HG02970 (cell line): ENCODE measurements around the gene ST3GAL3.
A peak's percentile ranks its signal among the peaks of the same experiment; 100 is the strongest.

ENCODE experiments used
- ATAC-seq: cut with Tn5 transposase; IDR thresholded peaks from one replicate; pipeline ENCODE4 v1.9.1; 2021; ENCODE audit warnings: mild to moderate bottlenecking, moderate library complexity, moderate number of reproducible peaks; ENCODE audit not compliant: unreplicated experiment, low FRiP score

The ST3GAL3 gene

DNA sequence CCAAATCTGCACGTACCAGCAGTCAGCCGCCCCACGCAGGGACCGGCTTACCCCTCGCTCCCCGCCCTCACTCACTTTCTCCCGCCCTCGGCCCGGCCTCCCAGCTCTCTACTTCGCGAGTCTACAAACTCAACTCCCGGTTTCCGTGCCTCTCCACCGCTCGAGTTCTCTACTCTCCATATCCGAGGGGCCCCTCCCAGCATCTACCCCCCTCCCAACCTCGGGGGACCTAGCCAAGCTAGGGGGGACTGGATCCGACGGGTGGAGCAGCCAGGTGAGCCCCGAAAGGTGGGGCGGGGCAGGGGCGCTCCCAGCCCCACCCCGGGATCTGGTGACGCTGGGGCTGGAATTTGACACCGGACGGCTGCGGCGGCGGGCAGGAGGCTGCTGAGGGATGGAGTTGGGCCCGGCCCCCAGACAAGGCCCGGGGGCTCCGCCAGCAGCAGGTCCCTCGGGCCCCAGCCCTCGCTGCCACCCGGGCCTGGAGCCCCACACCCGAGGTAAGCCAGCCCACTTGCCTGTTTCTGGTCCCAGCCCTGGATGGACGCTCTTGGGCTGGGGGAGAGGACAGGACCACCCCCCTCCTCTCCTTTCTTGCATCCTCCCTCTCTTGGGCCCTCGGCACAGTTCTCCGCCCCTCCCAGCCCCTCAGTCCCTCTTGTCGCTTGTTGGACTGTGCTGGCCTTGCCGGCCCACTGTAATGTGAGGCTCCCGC is 226.2 kb downstream of the ST3GAL3 start, which contains the start of gene ARTN:
TSS of gene ARTN (plus strand) at position 416 of the 715 bp plus-strand sequence. CDS start 1,856 bp downstream, outside the sequence.
- no peak for ATAC-seq

- no peak for ATAC-seq
Measured at GRCh38 chr1:43934101-43934985, 227.0 kb downstream of the ST3GAL3 start.

DNA sequence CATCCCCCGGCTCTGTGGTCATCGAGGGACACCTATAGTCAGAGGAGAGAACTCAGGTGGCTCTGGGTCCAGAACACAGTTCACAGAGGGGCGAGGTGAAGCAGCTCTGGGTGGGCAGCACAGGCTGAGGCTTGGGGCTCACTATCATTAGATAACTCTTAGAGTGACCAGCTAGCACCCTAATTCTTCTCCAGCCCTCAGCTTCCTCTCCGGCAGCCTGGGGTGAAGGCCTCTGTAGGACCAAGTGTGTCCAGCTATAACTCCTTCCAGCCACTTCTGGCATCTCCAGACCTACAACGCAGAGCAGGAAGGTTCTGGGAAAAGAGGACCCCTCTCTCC is 227.6 kb downstream of the ST3GAL3 start:
- ATAC-seq, result no peak

- ATAC-seq, result no peak
Measured at GRCh38 chr1:43935711-43936427, 228.5 kb downstream of the ST3GAL3 start.

DNA sequence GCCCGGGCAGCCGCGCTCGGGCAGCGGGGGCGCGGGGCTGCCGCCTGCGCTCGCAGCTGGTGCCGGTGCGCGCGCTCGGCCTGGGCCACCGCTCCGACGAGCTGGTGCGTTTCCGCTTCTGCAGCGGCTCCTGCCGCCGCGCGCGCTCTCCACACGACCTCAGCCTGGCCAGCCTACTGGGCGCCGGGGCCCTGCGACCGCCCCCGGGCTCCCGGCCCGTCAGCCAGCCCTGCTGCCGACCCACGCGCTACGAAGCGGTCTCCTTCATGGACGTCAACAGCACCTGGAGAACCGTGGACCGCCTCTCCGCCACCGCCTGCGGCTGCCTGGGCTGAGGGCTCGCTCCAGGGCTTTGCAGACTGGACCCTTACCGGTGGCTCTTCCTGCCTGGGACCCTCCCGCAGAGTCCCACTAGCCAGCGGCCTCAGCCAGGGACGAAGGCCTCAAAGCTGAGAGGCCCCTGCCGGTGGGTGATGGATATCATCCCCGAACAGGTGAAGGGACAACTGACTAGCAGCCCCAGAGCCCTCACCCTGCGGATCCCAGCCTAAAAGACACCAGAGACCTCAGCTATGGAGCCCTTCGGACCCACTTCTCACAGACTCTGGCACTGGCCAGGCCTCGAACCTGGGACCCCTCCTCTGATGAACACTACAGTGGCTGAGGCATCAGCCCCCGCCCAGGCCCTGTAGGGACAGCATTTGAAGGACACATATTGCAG is 229.3 kb downstream of the ST3GAL3 start:
- ATAC-seq, result no peak

DNA sequence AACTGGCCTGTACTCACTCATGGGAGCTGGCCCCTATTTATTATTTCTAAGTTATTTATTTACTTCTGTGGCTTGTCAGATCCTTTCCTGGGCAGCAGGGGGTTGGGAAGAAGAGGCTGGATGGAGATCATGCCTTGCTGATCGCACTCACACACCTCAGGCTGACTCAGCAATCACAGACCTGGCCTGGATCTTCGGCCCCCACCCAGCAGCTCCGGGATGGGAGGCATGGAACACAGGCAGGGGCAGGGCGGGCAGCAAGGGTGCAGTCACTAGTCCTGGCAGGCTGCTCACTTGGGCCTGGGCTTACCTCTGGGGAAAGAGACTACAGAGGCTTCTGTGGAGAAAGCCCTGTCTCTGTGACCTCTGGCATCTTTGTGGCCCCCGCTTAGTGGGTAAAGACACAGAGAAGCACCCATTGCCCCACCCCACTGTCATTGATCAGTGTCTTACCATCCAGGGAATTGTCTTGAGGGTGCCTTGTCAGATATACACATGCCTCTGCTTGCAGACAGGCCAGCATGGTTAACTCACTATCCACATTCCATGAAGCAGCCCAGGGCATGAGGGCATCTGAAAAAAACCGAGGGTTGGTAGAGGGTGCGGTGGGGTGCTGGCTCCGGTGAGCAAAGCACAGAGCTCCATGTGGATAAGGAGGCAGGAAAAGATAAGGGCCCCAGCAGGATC is 230.0 kb downstream of the ST3GAL3 start:
- no peak for ATAC-seq

DNA sequence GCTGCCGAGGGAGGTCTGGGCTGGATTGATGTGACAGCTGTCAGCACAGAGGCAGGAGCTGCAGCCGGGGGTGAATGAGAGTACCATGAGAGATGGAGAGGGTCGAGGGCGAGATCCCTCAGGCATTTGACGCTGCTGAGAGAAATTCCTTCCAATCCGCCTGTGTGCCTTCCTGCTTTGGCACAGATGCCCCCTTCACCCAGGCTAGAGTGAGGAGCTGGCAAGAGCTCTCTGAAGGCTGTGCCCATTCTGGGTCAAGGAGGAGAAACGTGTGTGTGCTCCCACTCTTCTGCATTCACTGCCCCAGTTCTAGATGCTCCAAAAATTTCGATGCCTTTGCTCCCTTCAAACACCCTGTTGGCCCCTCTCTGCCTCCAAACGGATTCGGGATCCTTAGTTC is 231.0 kb downstream of the ST3GAL3 start:
- ATAC-seq, result no peak

DNA sequence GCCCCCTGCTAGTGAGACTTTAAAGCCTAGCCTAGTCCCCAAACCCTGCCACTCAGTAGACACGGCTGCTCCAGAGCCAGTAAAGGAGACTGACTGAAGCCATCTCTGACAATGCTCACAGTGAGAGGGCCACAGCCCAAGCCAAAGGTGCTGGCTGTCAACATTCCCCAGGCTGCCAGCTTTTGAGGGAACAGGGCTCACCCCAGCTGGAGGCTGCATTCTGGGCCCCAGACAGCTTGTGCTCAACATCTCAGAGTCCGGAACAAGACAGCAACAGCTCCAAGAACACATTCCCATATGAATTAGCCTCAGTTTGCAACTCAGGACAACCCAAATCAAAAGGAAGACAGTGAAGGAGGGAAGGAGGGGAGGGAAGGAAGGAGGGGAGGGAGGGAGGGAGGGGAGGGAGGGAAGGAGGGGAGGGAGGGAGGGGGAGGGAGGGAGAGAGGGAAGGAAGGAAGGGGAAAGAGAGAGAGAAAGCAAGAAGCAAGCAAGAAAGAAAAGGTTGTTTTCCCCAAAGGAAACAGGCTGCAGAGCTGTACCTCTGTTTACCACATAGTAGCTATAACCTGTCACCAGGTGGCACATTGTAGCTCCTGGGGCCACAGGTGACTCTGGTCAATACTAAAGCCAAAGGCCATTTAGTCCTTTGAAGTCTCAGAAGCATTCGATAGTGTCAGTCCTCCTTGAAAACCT is 231.7 kb downstream of the ST3GAL3 start:
- ATAC-seq, result no peak

GRCh38 chr1:43942411-43942810 is 235.1 kb downstream of the ST3GAL3 start:
- ATAC-seq, result no peak

DNA sequence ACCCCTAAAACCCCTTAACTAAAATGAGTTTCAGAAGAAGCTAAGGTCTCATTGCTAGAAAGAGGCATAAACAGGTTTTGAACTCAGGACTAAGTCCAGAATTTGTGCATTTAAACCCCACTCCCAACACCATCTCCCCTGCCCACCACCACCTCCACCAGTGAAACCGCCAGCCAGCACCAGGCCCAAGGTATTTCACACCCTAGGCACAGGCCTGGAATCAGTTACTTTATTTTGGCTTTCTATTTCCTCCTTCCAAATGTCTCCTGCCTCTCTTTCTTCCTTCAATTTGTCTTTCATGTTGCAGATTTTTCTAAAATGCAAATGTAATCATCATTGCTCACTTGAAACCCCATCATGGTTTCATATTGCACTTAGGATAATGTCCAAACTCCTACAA is 237.5 kb downstream of the ST3GAL3 start:
- no peak for ATAC-seq

- ATAC-seq, result no peak
Measured at GRCh38 chr1:43945674-43946235, 238.4 kb downstream of the ST3GAL3 start.

DNA sequence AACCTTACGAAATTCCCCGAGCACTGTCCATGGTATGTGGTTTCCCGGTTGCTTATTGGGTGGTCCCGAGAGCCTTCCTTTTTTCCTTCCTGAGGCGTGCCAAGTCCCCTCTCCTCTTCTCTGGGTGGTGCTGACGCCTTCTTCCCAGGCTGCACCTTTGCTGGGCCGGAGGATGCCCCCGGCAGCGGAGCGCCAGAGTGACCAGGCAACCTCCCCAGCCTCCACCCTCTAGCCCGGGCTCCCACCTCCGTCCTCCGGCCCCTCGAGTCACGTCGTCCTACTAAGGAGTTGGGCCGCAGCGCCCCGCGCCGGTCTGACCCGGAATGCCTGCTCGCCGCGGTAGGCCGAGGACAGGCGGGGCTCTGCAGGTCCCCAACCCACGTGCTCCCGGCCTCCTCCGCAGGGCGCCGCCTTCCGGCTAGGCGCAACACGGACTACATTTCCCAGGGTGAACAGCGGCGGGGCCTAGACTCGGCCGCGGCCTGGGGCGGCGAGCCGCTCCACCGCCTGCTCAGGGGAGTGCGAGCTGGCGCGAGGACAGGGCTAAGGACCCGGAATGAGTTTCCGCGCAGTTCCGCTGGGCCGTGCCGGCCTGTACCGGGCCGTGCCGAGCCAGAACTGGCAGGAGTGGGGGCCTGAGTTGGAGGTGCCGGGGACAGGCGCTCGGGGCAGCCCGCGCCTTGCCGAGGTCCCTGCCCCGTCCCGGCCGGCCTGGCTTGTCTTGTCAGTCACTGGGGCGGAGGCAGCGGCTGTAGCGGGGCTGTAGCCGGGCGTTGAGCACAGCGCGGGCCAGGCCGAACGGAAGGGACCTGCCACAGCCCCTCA is 239.1 kb downstream of the ST3GAL3 start, which contains the start of gene IPO13:
TSS of gene IPO13 (plus strand) at position 715 of the 825 bp plus-strand sequence. CDS start 651 bp downstream, outside the sequence.
- peak; percentile 93 for ATAC-seq

DNA sequence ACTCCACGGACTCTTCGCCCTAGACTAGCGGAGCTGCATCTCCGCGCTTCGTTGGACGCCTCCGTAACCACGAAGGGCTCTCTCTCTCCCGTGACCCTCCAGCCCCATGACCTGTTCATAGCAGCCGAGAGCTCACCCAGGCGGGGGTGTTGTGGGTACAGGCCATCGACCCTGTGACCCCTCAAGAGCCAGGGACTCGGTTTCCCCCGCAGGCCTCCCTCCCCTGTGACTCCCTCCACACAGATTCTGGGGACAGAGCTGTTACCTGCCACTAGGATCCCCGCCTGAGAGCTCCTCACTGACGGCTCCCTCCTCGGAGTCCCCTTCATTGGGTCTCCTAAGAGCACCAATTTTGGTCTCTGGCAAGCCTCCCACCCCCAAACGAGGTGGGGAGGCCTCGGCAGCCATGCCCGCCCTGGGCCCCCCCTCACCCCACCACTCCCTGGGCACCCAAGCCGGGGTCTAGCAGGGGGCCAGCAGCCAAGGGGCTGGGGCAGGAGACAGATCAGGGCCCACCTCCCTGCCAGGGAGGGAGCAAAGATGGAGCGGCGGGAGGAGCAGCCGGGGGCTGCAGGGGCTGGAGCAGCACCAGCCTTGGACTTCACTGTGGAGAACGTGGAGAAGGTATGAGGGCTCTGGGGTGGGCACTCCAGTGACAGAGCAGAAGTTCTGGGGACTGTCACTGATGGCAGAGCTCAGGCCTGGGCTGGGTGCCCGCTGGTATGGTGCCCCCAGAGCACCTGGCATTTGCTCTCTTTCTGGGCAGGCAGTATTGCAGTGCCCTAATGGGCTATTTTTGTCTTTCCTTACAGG is 239.9 kb downstream of the ST3GAL3 start:
- ATAC-seq, result peak; percentile 6

- ATAC-seq, result no peak
Measured at GRCh38 chr1:43947874-43948437, 240.6 kb downstream of the ST3GAL3 start.

DNA sequence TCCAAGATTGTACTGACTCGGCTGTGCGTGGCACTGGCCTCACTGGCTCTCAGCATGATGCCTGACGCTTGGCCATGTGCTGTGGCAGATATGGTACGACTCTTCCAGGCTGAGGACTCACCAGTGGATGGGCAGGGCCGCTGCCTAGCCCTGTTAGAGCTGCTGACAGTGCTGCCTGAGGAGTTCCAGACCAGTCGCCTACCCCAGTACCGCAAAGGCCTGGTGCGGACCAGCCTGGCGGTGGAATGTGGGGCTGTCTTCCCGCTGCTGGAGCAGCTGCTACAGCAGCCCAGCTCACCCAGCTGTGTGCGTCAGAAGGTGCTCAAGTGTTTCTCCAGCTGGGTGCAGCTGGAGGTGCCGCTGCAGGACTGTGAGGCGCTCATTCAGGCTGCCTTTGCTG is 242.3 kb downstream of the ST3GAL3 start:
- ATAC-seq, result no peak

- no peak for ATAC-seq
Measured at GRCh38 chr1:43951021-43951985, 244.0 kb downstream of the ST3GAL3 start.
